ENCODE results near the gene ARAP2.

The ARAP2 gene, protein sequence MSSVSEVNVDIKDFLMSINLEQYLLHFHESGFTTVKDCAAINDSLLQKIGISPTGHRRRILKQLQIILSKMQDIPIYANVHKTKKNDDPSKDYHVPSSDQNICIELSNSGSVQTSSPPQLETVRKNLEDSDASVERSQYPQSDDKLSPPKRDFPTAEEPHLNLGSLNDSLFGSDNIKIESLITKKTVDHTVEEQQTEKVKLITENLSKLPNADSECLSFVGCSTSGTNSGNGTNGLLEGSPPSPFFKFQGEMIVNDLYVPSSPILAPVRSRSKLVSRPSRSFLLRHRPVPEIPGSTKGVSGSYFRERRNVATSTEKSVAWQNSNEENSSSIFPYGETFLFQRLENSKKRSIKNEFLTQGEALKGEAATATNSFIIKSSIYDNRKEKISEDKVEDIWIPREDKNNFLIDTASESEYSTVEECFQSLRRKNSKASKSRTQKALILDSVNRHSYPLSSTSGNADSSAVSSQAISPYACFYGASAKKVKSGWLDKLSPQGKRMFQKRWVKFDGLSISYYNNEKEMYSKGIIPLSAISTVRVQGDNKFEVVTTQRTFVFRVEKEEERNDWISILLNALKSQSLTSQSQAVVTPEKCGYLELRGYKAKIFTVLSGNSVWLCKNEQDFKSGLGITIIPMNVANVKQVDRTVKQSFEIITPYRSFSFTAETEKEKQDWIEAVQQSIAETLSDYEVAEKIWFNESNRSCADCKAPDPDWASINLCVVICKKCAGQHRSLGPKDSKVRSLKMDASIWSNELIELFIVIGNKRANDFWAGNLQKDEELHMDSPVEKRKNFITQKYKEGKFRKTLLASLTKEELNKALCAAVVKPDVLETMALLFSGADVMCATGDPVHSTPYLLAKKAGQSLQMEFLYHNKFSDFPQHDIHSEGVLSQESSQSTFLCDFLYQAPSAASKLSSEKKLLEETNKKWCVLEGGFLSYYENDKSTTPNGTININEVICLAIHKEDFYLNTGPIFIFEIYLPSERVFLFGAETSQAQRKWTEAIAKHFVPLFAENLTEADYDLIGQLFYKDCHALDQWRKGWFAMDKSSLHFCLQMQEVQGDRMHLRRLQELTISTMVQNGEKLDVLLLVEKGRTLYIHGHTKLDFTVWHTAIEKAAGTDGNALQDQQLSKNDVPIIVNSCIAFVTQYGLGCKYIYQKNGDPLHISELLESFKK (N-terminal part only)

GRCh38 chr4:36244257-36245082, at the start of gene ARAP2:
TSS of gene ARAP2 (minus strand) at chr4:36244514. CDS start at chr4:36229486, 15,028 bp downstream.
- peak within 1 kb of the TSS; percentile 79 for H3K4me3 ChIP-seq (ENCODE audit: low read depth, low read length)
- no peaks in the 10 kb centered on the region for H3K36me3 ChIP-seq (ENCODE audit: control insufficient read depth in 2 of 2, insufficient read depth in 1 of 2, low read length in 2 of 2)
- H3K4me1 ChIP-seq (ENCODE audit: control insufficient read depth, insufficient read depth, low read length) = peaks cover 7% of the 10 kb centered on the region; the same call in 1 of the 2 replicates
- peak within 1 kb of the TSS; percentile 78 for H3K27ac ChIP-seq (ENCODE audit: extremely low read depth, low read depth, low read length)
- ChIA-PET POLR2A (interaction anchor here (0.7 to 1.3 kb wide), 4 partner anchors 9 to 1163 kb away, joined by 3 to 5 read pairs (median 4); no protein-coding TSS in a partner anchor), CTCF (interaction anchor here (0.6 to 1.0 kb wide), 4 partner anchors 71 to 1282 kb away, joined by 3 to 4 read pairs (median 3); no protein-coding TSS in a partner anchor)
- no peaks in the 10 kb centered on the region for H3K9me3 ChIP-seq (ENCODE audit: control insufficient read depth, insufficient read depth, low read depth, low read length)
- TF ChIP-seq, protein P1, sequence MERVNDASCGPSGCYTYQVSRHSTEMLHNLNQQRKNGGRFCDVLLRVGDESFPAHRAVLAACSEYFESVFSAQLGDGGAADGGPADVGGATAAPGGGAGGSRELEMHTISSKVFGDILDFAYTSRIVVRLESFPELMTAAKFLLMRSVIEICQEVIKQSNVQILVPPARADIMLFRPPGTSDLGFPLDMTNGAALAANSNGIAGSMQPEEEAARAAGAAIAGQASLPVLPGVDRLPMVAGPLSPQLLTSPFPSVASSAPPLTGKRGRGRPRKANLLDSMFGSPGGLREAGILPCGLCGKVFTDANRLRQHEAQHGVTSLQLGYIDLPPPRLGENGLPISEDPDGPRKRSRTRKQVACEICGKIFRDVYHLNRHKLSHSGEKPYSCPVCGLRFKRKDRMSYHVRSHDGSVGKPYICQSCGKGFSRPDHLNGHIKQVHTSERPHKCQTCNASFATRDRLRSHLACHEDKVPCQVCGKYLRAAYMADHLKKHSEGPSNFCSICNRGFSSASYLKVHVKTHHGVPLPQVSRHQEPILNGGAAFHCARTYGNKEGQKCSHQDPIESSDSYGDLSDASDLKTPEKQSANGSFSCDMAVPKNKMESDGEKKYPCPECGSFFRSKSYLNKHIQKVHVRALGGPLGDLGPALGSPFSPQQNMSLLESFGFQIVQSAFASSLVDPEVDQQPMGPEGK (tag by site-specific recombination; IDR thresholded peaks at IDR 0.05) = peak; percentile 52; the same call in 1 of the 2 replicates
- TF ChIP-seq TRIM28 (IDR thresholded peaks at IDR 0.05; ENCODE audit: borderline replicate concordance, low read length) (peak; percentile 65; the same call in 1 of the 2 replicates), ZNF600 (tag by site-specific recombination; IDR thresholded peaks at IDR 0.05) (peak; percentile 33; the same call in 1 of the 2 replicates), ZNF488 (tag by site-specific recombination; IDR thresholded peaks at IDR 0.05) (no peak), ZNF302 (tag by site-specific recombination; IDR thresholded peaks at IDR 0.05; ENCODE audit: low read depth) (no peak), ZFHX2 (tag by site-specific recombination; conservative IDR thresholded peaks at IDR 0.05) (peak; percentile 88), SP2 (tag by site-specific recombination; IDR thresholded peaks at IDR 0.05) (peak; percentile 37), ZBTB8A (tag by site-specific recombination; IDR thresholded peaks at IDR 0.05) (0 out of 2 replicates have a peak, but pooled peaks have one; percentile 2), ZNF266 (tag by site-specific recombination; IDR thresholded peaks at IDR 0.05; ENCODE audit: low read depth) (no peak), ZNF354C (tag by site-specific recombination; IDR thresholded peaks at IDR 0.05; ENCODE audit: borderline replicate concordance, low read depth) (no peak), ZXDB (tag by site-specific recombination; IDR thresholded peaks at IDR 0.05) (no peak), GLIS2 (tag by site-specific recombination; IDR thresholded peaks at IDR 0.05) (peak; percentile 64), ZSCAN30 (tag by site-specific recombination; IDR thresholded peaks at IDR 0.05) (0 out of 2 replicates have a peak, but pooled peaks have one; percentile 14), ZSCAN16 (tag by site-specific recombination; IDR thresholded peaks at IDR 0.05) (no peak), ZFP37 (tag by site-specific recombination; IDR thresholded peaks at IDR 0.05) (no peak), ZNF513 (tag by site-specific recombination; IDR thresholded peaks at IDR 0.05) (no peak), GLIS1 (tag by site-specific recombination; IDR thresholded peaks at IDR 0.05) (peak; percentile 21; the same call in 1 of the 2 replicates), PRDM10 (tag by site-specific recombination; IDR thresholded peaks at IDR 0.05) (peak; percentile 70), ZIC2 (tag by site-specific recombination; IDR thresholded peaks at IDR 0.05) (peak; percentile 51), EGR2 (tag by site-specific recombination; IDR thresholded peaks at IDR 0.05; ENCODE audit: low read depth) (peak; percentile 62), ZNF423 (tag by site-specific recombination; IDR thresholded peaks at IDR 0.05) (no peak)
- TF ChIP-seq, protein P2, sequence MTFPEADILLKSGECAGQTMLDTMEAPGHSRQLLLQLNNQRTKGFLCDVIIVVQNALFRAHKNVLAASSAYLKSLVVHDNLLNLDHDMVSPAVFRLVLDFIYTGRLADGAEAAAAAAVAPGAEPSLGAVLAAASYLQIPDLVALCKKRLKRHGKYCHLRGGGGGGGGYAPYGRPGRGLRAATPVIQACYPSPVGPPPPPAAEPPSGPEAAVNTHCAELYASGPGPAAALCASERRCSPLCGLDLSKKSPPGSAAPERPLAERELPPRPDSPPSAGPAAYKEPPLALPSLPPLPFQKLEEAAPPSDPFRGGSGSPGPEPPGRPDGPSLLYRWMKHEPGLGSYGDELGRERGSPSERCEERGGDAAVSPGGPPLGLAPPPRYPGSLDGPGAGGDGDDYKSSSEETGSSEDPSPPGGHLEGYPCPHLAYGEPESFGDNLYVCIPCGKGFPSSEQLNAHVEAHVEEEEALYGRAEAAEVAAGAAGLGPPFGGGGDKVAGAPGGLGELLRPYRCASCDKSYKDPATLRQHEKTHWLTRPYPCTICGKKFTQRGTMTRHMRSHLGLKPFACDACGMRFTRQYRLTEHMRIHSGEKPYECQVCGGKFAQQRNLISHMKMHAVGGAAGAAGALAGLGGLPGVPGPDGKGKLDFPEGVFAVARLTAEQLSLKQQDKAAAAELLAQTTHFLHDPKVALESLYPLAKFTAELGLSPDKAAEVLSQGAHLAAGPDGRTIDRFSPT (tag by site-specific recombination; IDR thresholded peaks at IDR 0.05) = peak; percentile 92

Data from HEK293 (cell line).